NK-92 treated with Interleukin-12 subunit alpha and Interleukin-12 subunit beta, amount 100 ng/mL, for 24 hours (cell line): ENCODE data around the gene ITGA4.

ENCODE experiments used
- DNase-seq: peaks from one replicate; lab custom pipeline; 2025; lab: John Stamatoyannopoulos, UW

Gene ITGA4

GRCh38 chr2:181458871-181459270 lies 1.7 kb downstream of the ITGA4 start:
- DNase-seq = no peak

DNA sequence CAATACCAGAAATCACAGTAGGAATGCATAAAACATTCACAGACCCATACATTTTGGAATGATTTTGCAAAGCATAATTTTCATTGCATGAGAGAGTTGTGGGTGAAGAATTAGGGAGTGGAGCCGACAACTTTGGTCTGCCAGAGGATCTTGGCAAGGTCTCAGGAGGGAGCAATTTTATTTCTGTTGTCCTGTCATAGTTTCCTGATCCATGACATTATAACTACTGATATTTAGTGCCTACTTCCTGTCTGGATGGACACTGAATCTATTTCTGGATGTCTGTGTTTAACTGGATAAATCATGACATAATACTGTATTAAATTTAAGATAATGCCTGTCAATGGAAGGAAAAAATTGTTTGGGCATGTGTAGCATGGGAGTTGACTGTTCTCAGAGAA lies 2.4 kb downstream of the ITGA4 start:
- DNase-seq = no peak

DNA sequence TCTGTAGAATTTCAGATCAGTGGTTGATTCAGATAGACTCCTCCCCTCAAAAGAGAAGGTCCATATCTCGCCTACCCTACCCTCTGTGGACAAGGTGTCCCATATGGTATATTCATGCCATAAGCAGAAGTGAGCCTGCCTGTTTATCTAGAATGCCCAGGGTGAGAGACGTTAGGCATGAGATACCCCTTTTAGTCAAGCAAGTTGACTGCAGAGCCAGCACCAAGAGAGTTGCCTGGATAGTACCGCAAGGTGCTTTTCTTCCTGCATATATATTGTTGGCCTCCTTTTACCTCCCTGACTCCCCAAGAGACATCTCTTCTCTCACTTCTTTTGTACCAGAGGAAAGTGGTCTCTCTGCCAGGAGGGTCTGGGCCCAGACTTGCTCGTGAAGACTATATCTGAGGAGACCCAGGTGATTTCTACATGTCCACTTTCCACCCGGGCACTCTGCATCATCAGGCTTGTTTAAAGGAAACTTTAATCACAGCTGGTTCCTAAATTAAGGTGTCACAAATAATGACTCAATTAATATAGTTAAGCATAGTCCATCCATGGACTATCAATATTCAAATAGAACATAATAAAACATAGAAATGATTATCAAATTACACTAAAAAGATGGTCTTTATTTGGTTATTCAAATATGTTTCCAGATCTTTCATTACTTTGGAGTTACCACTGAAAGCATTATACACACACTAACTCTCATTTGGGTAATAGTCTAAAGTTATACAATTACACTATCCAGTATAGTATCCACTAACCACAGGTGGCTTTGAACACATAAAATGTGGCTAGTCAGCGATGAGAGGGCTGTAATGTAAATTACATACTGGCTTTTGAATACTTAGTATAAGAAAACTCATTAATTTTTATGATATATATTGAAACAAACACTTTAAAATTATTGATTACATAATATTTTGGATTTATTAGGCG lies 4.1 kb downstream of the ITGA4 start:
- no peak for DNase-seq

DNA sequence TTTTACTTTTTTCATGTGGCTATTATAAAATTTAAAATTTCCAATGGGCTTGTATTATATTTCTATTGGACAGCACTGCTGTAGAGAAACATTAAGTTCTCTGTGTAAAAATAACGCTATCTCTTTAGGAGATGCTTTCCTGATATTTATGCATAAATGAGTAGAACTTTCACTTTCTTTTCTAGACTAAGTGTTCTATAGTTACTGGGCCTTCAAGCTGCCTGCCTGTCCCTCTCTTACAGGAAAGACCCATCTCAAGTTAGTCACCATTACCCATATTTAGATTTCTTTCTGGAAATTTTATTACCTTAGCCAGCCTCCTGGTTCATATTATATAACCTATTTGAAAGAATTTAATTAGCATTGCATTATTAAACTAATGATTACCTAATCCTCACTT lies 4.8 kb downstream of the ITGA4 start:
- no peak for DNase-seq

DNA sequence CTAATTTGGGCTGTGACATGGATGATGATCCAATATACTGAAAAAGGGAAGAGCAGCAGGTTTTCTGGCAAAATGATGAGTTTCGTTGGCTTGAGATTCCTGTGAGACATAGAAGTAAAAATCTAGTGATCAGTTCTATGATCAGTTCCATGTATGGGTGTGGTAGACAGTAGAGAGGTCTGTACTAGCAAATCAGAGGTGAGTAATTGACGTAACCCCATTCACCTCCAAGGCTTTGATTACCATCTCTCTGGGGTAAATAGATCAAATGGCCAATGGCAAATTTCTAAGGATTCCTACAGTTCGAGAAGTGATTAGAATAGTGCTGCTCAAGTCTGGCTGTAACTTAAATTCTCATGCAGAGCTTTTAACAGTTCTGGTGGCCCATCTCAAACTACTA lies 6.4 kb downstream of the ITGA4 start:
- no peak for DNase-seq

GRCh38 chr2:181464966-181465365 lies 7.8 kb downstream of the ITGA4 start:
- DNase-seq = no peak

- no peak for DNase-seq
Measured at GRCh38 chr2:181465676-181466375, 8.6 kb downstream of the ITGA4 start.

DNA sequence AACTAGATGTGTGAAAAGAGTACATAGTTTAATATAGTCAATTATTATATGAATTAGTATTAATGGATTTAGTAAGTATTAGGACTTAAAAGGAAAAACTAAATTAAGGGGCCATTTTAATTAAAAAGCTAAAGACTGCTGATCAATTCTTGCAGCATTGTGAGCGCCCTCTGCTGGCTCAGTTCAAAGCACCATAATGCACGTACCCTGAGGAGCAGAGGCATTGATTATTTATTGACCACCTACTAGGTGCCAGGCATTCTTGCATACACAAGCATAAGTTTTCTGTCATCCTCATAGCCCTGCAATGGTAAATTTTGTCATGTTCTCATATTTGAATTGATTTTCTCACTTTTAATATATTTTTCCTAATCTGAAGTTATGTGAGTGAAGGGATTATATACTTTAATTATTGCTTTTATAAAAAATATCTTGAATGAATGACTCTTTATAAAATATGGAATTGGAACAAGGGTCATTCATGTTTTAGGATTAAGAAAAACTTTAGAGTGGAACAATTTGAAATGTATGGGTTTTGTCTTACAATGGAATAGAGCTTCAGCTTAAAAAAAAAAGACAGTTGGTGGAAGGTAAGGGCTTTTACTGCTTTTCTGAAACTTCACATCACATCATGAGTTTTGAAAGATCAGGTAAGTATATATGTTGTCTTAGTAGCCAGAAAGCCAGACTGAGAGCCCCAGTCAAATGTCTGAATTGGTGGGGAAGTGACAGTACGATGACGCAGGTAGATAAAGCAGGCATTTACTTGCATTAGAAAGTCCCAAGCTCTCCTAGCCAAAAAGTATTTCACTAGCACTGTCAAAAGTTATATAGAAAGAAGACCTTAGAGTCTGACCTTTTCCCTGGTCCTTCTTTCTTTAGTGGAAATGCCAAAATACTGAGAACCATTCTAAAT lies 9.7 kb downstream of the ITGA4 start:
- DNase-seq = peak; percentile 47

- DNase-seq = no peak
Measured at GRCh38 chr2:181467966-181468707, 11.0 kb downstream of the ITGA4 start.

- DNase-seq = no peak
Measured at GRCh38 chr2:181468811-181469210, 11.6 kb downstream of the ITGA4 start.

DNA sequence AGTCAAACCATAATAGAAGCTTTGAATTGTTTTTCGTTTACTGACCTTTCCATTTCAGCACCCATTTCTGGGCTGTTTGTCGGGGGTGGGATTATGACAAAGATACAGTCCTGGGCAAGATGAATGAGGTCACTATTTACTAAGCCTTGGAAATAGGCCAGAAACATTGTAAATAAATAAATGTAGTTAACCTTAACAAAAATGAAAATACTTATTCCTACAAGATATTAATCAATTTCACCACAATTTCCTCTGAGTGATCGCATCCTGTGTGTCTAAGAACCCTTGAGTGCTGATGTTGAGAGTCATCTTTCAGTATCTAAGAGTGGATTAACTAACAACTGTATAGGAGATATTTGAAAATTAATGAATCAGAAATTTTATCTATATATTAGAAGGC lies 14.0 kb downstream of the ITGA4 start:
- DNase-seq = no peak

DNA sequence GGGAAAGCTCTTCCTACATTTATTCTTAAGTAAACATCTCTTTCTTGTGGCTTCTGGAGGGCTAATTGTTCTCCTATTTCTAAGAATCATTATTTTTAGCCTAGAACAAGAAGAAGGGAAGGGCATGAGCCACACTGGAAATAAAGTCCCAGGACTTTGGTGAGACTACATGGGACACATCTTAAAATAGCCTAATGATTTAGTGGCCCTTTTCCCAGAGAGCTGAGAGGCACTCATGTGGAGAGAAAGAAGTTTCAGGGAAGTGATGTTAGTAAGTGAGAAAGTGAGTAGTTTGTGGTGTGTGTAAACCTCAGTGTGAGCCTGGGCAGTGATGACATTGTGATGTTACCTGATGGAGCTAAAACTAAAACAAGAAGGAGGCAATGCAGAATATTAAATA lies 14.6 kb downstream of the ITGA4 start:
- DNase-seq = no peak

- DNase-seq = no peak
Measured at GRCh38 chr2:181472990-181473389, 15.8 kb downstream of the ITGA4 start.

DNA sequence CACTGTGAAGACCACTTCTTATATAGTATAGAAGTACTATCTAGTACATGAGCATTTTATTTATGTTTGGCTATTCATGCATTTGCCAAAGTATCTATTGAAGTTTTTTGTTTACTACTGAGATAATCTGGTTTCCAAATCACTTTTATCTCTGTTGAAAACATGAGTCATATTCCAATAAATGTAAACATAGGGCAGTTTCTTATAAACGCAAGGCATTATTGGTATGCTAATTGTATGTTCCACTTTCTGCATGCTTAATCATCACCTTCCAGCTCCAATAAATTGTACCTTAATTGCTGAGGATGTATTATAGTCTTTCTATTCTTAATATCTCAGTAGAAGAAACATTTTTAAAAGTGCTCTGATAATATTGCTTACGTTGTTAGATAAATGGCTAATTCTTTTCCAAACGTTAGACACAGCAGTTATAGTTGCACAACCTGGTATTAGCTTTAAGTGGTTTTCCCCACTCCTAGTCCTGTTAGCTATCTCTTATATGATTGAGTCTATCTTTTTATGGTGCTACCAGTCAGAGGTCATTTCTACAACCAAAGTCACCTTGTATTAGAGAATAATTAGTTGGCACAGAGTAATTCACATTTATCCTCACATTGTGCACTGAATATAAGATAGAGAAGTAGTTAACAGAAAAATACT lies 17.2 kb downstream of the ITGA4 start:
- no peak for DNase-seq

DNA sequence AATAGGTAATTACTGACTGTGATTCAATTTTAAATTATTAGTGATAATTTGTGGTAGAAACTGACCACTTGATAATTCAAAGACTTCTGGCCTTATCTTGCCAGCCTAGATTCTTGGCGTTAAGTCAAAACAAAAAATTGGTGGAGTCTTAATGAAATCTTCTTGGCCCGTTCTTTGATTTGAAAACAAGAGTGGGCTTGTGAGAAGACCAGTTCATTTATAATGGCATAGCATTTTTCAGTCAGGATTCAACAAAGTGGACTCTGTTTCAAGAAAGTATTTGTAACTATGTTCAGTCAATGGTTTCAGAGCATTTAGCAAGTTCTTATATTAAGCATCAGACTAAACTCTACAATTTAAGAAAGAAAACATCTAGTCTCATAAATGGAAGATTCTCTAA lies 26.0 kb downstream of the ITGA4 start:
- DNase-seq = no peak

DNA sequence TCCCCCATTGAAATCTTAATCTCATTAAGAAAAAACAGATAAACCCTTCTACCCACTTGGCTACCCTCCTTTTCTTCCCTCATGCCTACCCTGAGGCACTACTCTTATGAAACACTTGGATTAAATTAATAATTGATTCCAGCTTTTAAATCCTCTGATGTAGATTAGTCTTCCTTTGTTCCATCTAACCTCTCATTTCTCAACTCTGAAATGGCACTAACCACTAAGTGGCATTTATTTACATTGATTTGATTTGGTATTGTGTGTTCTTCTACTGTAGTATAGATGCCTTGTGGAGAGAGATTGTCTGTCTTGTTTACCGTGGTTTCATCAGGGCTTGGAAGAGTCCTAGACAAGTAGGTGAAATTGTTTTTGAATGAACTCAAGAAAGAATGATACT lies 26.7 kb downstream of the ITGA4 start:
- no peak for DNase-seq

DNA sequence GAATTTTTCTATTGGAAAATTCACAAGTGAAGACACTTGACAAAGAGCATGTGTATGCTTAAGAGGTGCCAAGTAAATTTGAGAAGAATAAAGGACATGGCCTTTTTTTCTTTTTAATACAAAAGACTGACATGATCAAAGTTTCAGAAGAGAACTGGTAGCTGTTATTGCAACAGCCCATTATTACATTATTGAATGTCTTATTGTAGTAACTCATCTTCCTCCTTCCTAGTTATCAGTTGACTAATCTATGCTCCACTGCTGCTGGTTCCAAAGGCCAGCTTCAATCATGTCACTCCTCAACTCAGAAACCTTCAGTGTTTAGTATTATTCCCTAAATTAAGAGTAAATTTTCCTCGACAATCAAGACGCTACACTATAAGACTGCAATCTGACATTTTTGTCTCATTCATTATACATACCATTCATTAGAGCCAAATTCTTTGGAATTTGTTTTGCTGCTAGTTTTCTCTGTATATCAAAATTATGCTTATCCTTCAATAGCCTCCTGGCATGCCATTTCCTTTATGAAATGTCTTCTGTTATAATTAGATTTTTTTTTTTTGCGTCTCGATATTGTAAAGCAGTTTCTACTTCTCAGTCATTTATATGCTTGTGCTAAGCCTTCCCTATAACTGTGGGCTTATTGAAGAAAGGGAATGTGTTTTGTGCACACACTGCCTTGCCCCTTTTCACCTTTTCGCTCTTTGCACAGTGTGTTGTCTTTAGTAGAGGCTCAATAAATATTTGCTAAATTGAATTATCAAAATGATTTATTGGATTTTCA lies 27.9 kb downstream of the ITGA4 start:
- no peak for DNase-seq

GRCh38 chr2:181485638-181485946 lies 28.4 kb downstream of the ITGA4 start:
- DNase-seq = no peak

- no peak for DNase-seq
Measured at GRCh38 chr2:181499231-181499630, 42.0 kb downstream of the ITGA4 start.

- no peak for DNase-seq
Measured at GRCh38 chr2:181500201-181500600, 43.0 kb downstream of the ITGA4 start.
